Brain pericyte (primary cell): ENCODE measurements around the gene THOC2.
"Not testable (repeated sequence)": the region's sequence is repeated elsewhere in the genome, so short reads cannot be mapped to it uniquely, and the experiment has no call there.

Experiments used
- DNase-seq: peaks from one replicate; pipeline ENCODE4 v3.0.0-alpha.2; 2012; ENCODE audit warnings: low read depth, low spot score

The THOC2 gene

GRCh38 chrX:123738378-123738940 lies 5.6 kb upstream of the THOC2 start:
- no peak for DNase-seq

GRCh38 chrX:123736333-123736921 lies 3.6 kb upstream of the THOC2 start:
- DNase-seq, result no peak

- not testable (repeated sequence) for DNase-seq
Observed at GRCh38 chrX:123735137-123735536, 2.3 kb upstream of the THOC2 start.

GRCh38 chrX:123734079-123734478 lies 1.2 kb upstream of the THOC2 start:
- not testable (repeated sequence) for DNase-seq

GRCh38 chrX:123731987-123732669 lies 724 bp downstream of the THOC2 start:
- DNase-seq, result no peak

GRCh38 chrX:123731258-123731986 lies 1.4 kb downstream of the THOC2 start:
- no peak for DNase-seq

- DNase-seq, result no peak
Observed at GRCh38 chrX:123728554-123728953, 4.3 kb downstream of the THOC2 start.

- no peak for DNase-seq
Observed at GRCh38 chrX:123728016-123728415, 4.8 kb downstream of the THOC2 start.

GRCh38 chrX:123722193-123722592 lies 10.7 kb downstream of the THOC2 start:
- DNase-seq, result not testable (repeated sequence)

- DNase-seq, result no peak
Observed at GRCh38 chrX:123720486-123720885, 12.4 kb downstream of the THOC2 start.

- DNase-seq, result no peak
Observed at GRCh38 chrX:123713841-123714240, 19.0 kb downstream of the THOC2 start.

- DNase-seq, result no peak
Observed at GRCh38 chrX:123713434-123713833, 19.4 kb downstream of the THOC2 start.

GRCh38 chrX:123711201-123711600 lies 21.7 kb downstream of the THOC2 start:
- not testable (repeated sequence) for DNase-seq

GRCh38 chrX:123704781-123705180 lies 28.1 kb downstream of the THOC2 start:
- no peak for DNase-seq

GRCh38 chrX:123698979-123699520 lies 33.8 kb downstream of the THOC2 start:
- no peak for DNase-seq

- DNase-seq, result no peak
Observed at GRCh38 chrX:123696334-123696733, 36.5 kb downstream of the THOC2 start.

- DNase-seq, result no peak
Observed at GRCh38 chrX:123695242-123695641, 37.6 kb downstream of the THOC2 start.

- DNase-seq, result no peak
Observed at GRCh38 chrX:123691776-123692175, 41.1 kb downstream of the THOC2 start.

GRCh38 chrX:123688524-123688923 lies 44.3 kb downstream of the THOC2 start:
- no peak for DNase-seq

- no peak for DNase-seq
Observed at GRCh38 chrX:123685232-123685631, 47.6 kb downstream of the THOC2 start.

- DNase-seq, result no peak
Observed at GRCh38 chrX:123682186-123682585, 50.7 kb downstream of the THOC2 start.
